IMR-90 (cell line): ENCODE results near the gene POLR3A. TPM values are rescaled to one million over a fixed set of nuclear protein-coding genes. Genes with fewer than 3 reads are reported as not detected.

ENCODE experiments used
- ATAC-seq: fragments of 200-7000 bp; cut with Tn5 transposase; 2 replicates; pipeline ENCODE4 v1.9.1; 2020; ENCODE audit warnings: low read depth, mild to moderate bottlenecking, moderate library complexity
- BruUV-seq: library from RNA; stranded (reverse); fragments of 400-500 nt; replicated peaks from 2 replicates; lab custom pipeline; 2021; lab: Mats Ljungman, UMichigan
- CTCF ChIA-PET: fragments of 300-600 bp; formaldehyde crosslinking; extraction: SDS; loops from one replicate; lab custom pipeline; 2021; ENCODE audit warnings: antibody characterized with exemption; lab: Yijun Ruan, JAX
- POLR2A ChIA-PET: fragments of 300-600 bp; sonication (Branson Sonifier 250); formaldehyde crosslinking; loops from one replicate; lab custom pipeline; 2022; ENCODE audit warnings: antibody characterized with exemption; ENCODE audit not compliant: unreplicated experiment; lab: Charles Lee
- DNase-seq: peaks from one replicate; pipeline ENCODE4 v3.0.0; 2013
- H2AFZ ChIP-seq: replicated peaks from 2 replicates; pipeline ENCODE3; 2013; ENCODE audit warnings: low read length, mild to moderate bottlenecking; ENCODE audit not compliant: poor library complexity
- H2AK5ac ChIP-seq: 2 replicates; pipeline ENCODE4 v1.6.1; 2013; ENCODE audit warnings: low read depth, low read length, inconsistent platforms
- H2AK9ac ChIP-seq: replicated peaks from 2 replicates; pipeline ENCODE3; 2013; ENCODE audit warnings: mild to moderate bottlenecking, low read depth, low read length, moderate library complexity; ENCODE audit not compliant: poor library complexity
- H2BK120ac ChIP-seq: 2 replicates; pipeline ENCODE4 v1.6.1; 2013; ENCODE audit warnings: low read depth, low read length, inconsistent platforms
- H2BK15ac ChIP-seq: 3 replicates; pipeline ENCODE4 v1.6.1; 2013; ENCODE audit warnings: low read depth, low read length, inconsistent platforms
- H2BK20ac ChIP-seq: 2 replicates; pipeline ENCODE4 v1.6.1; 2013; ENCODE audit warnings: low read depth, mild to moderate bottlenecking, inconsistent platforms, low read length, moderate library complexity
- H2BK5ac ChIP-seq: 2 replicates; pipeline ENCODE4 v1.6.1; 2013; ENCODE audit warnings: mild to moderate bottlenecking, low read depth, low read length, inconsistent platforms; ENCODE audit not compliant: poor library complexity, severe bottlenecking
- H3K14ac ChIP-seq: replicated peaks from 2 replicates; pipeline ENCODE4 v1.6.1; 2013; ENCODE audit warnings: low read depth, low read length, inconsistent platforms
- H3K18ac ChIP-seq: 2 replicates; pipeline ENCODE4 v1.6.1; 2013; ENCODE audit warnings: low read depth, low read length, control low read depth
- H3K23ac ChIP-seq: 2 replicates; pipeline ENCODE4 v1.6.1; 2013; ENCODE audit warnings: low read depth, low read length, inconsistent platforms
- H3K27ac ChIP-seq: 2 replicates; pipeline ENCODE4 v1.5.1; 2013; ENCODE audit warnings: mild to moderate bottlenecking, control low read depth, low read length; ENCODE audit not compliant: insufficient read depth
- H3K27me3 ChIP-seq: 2 replicates; pipeline ENCODE4 v1.6.1; 2013; ENCODE audit warnings: low read length; ENCODE audit not compliant: control insufficient read depth, insufficient read depth
- H3K36me3 ChIP-seq: 2 replicates; pipeline ENCODE4 v1.6.1; 2013; ENCODE audit warnings: low read length, mixed read lengths; ENCODE audit not compliant: control insufficient read depth, insufficient read depth
- H3K4ac ChIP-seq: 2 replicates; pipeline ENCODE4 v1.6.1; 2013; ENCODE audit warnings: low read depth, low read length, inconsistent platforms
- H3K4me1 ChIP-seq: 2 replicates; pipeline ENCODE4 v1.6.1; 2013; ENCODE audit warnings: low read length, mixed read lengths; ENCODE audit not compliant: control insufficient read depth, insufficient read depth
- H3K4me2 ChIP-seq: 2 replicates; pipeline ENCODE4 v1.6.1; 2013; ENCODE audit warnings: low read depth, mild to moderate bottlenecking, control low read depth, low read length, moderate library complexity
- H3K4me3 ChIP-seq: 2 replicates; pipeline ENCODE4 v1.5.1; 2013; ENCODE audit warnings: low read depth, mild to moderate bottlenecking, control low read depth, low read length, moderate library complexity; ENCODE audit not compliant: insufficient read depth
- H3K56ac ChIP-seq: 2 replicates; pipeline ENCODE4 v1.6.1; 2013; ENCODE audit warnings: low read length, inconsistent platforms; ENCODE audit not compliant: insufficient read depth; ENCODE audit errors: extremely low read depth
- H3K79me1 ChIP-seq, 2 experiments: 2 replicates each; pipeline ENCODE4 v1.6.1; 2013; ENCODE audit warnings: low read length in 2 of 2, inconsistent platforms in 1 of 2, low read depth in 1 of 2
- H3K9ac ChIP-seq: 2 replicates; pipeline ENCODE4 v1.6.1; 2013; ENCODE audit warnings: low read depth, low read length, control low read depth
- H3K9me1 ChIP-seq: 2 replicates; pipeline ENCODE4 v1.6.1; 2013; ENCODE audit warnings: low read length, inconsistent platforms; ENCODE audit not compliant: insufficient read depth
- H3K9me3 ChIP-seq: 2 replicates; pipeline ENCODE4 v1.6.1; 2013; ENCODE audit warnings: low read length; ENCODE audit not compliant: control insufficient read depth, insufficient read depth
- H4K20me1 ChIP-seq: 2 replicates; pipeline ENCODE4 v1.6.1; 2013; ENCODE audit warnings: low read length, inconsistent platforms; ENCODE audit not compliant: insufficient read depth
- H4K5ac ChIP-seq: 2 replicates; pipeline ENCODE4 v1.6.1; 2013; ENCODE audit warnings: mild to moderate bottlenecking, low read depth, low read length, control low read depth
- H4K8ac ChIP-seq, 2 experiments: 2 replicates each; pipeline ENCODE4 v1.6.1; 2013; ENCODE audit warnings: low read depth in 2 of 2, low read length in 2 of 2, control low read depth in 1 of 2, inconsistent platforms in 1 of 2
- H4K91ac ChIP-seq: 2 replicates; pipeline ENCODE4 v1.6.1; 2013; ENCODE audit warnings: low read depth, low read length, inconsistent platforms; ENCODE audit not compliant: insufficient read depth
- CEBPB ChIP-seq: IDR thresholded peaks from 2 replicates; pipeline ENCODE4 v1.6.1; 2012; ENCODE audit warnings: low read depth, low read length, improper control_type of control experiment
- FOS ChIP-seq: fragments of 150-350 bp; IDR thresholded peaks from 2 replicates; pipeline ENCODE4 v1.6.1; 2016; ENCODE audit warnings: low read depth, low read length
- MXI1 ChIP-seq: IDR thresholded peaks from 2 replicates; pipeline ENCODE4 v1.6.1; 2012; ENCODE audit warnings: low read depth, mild to moderate bottlenecking, low read length, moderate library complexity, borderline replicate concordance
- RAD21 ChIP-seq: IDR thresholded peaks from 2 replicates; pipeline ENCODE4 v1.6.1; 2012; ENCODE audit warnings: low read length, improper control_type of control experiment
- whole genome bisulfite sequencing, 2 experiments: methylation state at CpG; one replicate each; pipeline versions ENCODE4 v1.1.5 to v1.1.7; 2013; ENCODE audit warnings: missing lambda C conversion rate in 2 of 2; ENCODE audit not compliant: insufficient read length in 1 of 2; ENCODE audit errors: extremely low coverage in 2 of 2; 5-methylcytosine and 5-hydroxymethylcytosine counted together
- dilution Hi-C: fragments of 300-500 bp; cut with HindIII; formaldehyde crosslinking; loops from one replicate; pipeline ENCODE4 v1.14.3; 2018; ENCODE audit warnings: low sequenced_read_pairs; ENCODE audit not compliant: unreplicated experiment
- in situ Hi-C: fragments of 300-500 bp; cut with MboI; formaldehyde crosslinking; loops from 3 replicates; pipeline ENCODE4 v1.14.3; 2019; ENCODE audit warnings: low sequenced_read_pairs, inconsistent platforms, mixed read lengths
- intact Hi-C: fragments of 100-400 bp; cut with micrococcal nuclease; formaldehyde crosslinking; loops from 2 replicates; pipeline ENCODE4 v1.10.0; 2022
- polyA plus RNA-seq, 3 experiments: library from polyadenylated mRNA; depleted of rRNA; stranded (reverse); fragments of >200 nt; gene quantifications; 2 replicates each; pipeline ENCODE4 v1.2.3, GENCODE V29; 2012; ENCODE audit warnings: low replicate concordance in 1 of 3
- total RNA-seq: library from RNA; depleted of rRNA; stranded (reverse); fragments of >200 nt; gene quantifications from 2 replicates; pipeline ENCODE4 v1.2.3, GENCODE V29; 2012
- TF ChIP-seq, protein P1 (sequence below): fragments of 150-350 bp; IDR thresholded peaks from 2 replicates; pipeline ENCODE4 v1.6.1; 2017; ENCODE audit warnings: mild to moderate bottlenecking, antibody characterized with exemption, low read length, low read depth
- TF ChIP-seq, protein P2 (sequence below): conservative IDR thresholded peaks from 2 replicates; pipeline ENCODE4 v1.5.1; 2012; ENCODE audit warnings: mild to moderate bottlenecking, low read depth, low read length, improper control_type of control experiment

Gene POLR3A
- total and polyA plus RNA-seq, 2 of the 4 experiments (the other 2 are of a cell fraction): 11.9 to 24.4 TPM

DNA sequence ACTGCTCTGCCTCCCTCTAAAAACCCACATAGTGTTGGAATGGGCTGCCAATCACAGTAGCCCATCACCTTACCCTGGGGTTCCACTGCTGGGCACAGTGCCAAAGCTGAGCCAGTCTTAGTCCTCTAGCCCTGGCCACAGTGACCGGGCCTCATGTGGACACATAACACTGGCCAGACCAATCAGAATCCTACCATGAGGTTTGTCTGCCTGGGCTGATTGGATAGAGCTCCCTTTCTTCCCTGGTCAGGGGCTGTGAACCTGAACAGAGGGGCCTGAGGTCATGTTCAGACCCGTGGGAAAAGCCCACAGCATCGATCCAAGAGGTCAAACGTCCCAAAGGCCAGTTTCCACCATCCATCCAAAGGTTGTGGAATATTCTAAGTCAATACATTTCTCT, 108.8 kb downstream of the POLR3A start:
- Histone ChIP-seq H2BK20ac (0 out of 2 replicates have a peak overlapping the region, but pooled peaks have one; percentile 29), H3K9ac (no peak overlapping the region), H2BK5ac (no peak overlapping the region), H3K18ac (no peak overlapping the region), H3K79me1 (peaks cover 35 to 94% of the 10 kb centered on the region in 2 experiments), H2AK9ac (no peak overlapping the region), H3K9me3 (no peaks in the 10 kb centered on the region), H3K27me3 (no peaks in the 10 kb centered on the region), H2AK5ac (peak overlapping the region; percentile 67), H3K4me2 (no peak overlapping the region), H3K9me1 (peaks cover 41% of the 10 kb centered on the region), H4K20me1 (peaks cover 83% of the 10 kb centered on the region), H3K27ac (no peak overlapping the region), H2BK15ac (0 out of 3 replicates have a peak overlapping the region, but pooled peaks have one; percentile 31), H3K14ac (peak overlapping the region; percentile 29), H3K4me1 (peaks cover 21% of the 10 kb centered on the region), H3K4me3 (no peak overlapping the region), H2AFZ (no peak overlapping the region), H4K5ac (no peak overlapping the region), H3K56ac (no peak overlapping the region), H4K91ac (no peak overlapping the region), H4K8ac (peak overlapping the region in 1 of 2 experiments; percentile 18; a peak in 1 of 4 replicates), H3K23ac (peak overlapping the region; percentile 44; the same call in 1 of the 2 replicates), H3K4ac (peak overlapping the region; percentile 41), H2BK120ac (peak overlapping the region; percentile 16; the same call in 1 of the 2 replicates), H3K36me3 (no peaks in the 10 kb centered on the region)
- POLR2A ChIA-PET: interaction anchor here (0.6 kb wide), 1 partner anchor 9 kb away, joined by 5 read pairs; no protein-coding TSS in a partner anchor
- in situ Hi-C loops: no loop called here
- DNase-seq (no peak), ATAC-seq (no peak)
- dilution Hi-C loops: no loop called here
- CTCF ChIA-PET: no interaction called here
- intact Hi-C loops: loop anchor here (10.0 kb wide), 1 partner anchor 104 kb away; the partner anchor contains the start of gene POLR3A
- TF ChIP-seq RAD21 (no peak), CEBPB (no peak), MXI1 (no peak), FOS (no peak)
- TF ChIP-seq, protein P1, sequence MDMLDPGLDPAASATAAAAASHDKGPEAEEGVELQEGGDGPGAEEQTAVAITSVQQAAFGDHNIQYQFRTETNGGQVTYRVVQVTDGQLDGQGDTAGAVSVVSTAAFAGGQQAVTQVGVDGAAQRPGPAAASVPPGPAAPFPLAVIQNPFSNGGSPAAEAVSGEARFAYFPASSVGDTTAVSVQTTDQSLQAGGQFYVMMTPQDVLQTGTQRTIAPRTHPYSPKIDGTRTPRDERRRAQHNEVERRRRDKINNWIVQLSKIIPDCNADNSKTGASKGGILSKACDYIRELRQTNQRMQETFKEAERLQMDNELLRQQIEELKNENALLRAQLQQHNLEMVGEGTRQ: no peak
- TF ChIP-seq, protein P2, sequence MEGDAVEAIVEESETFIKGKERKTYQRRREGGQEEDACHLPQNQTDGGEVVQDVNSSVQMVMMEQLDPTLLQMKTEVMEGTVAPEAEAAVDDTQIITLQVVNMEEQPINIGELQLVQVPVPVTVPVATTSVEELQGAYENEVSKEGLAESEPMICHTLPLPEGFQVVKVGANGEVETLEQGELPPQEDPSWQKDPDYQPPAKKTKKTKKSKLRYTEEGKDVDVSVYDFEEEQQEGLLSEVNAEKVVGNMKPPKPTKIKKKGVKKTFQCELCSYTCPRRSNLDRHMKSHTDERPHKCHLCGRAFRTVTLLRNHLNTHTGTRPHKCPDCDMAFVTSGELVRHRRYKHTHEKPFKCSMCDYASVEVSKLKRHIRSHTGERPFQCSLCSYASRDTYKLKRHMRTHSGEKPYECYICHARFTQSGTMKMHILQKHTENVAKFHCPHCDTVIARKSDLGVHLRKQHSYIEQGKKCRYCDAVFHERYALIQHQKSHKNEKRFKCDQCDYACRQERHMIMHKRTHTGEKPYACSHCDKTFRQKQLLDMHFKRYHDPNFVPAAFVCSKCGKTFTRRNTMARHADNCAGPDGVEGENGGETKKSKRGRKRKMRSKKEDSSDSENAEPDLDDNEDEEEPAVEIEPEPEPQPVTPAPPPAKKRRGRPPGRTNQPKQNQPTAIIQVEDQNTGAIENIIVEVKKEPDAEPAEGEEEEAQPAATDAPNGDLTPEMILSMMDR: no peak
- BruUV-seq: no TSS peak
- WGBS, 2 experiments: no CpG with 5 or more reads among the region's 4 CpGs
